ENCODE measurements around the gene LRIT2. TPM values are rescaled to one million over a fixed set of nuclear protein-coding genes. Genes with fewer than 3 reads are reported as not detected.

Gene LRIT2
- total and polyA plus RNA-seq, 4 donors: not detected

GRCh38 chr10:84224411-84225028, 824 bp downstream of the LRIT2 start:
- Histone ChIP-seq H3K27me3 (ENCODE audit: control insufficient read depth in 3 of 3, insufficient read depth in 3 of 3, low read length in 2 of 3) (no peaks in the 10 kb centered on the region), H3K27ac (ENCODE audit: low read depth in 1 of 2, low read length in 1 of 2) (no peak overlapping the region), H3K4me1 (ENCODE audit: control insufficient read depth in 5 of 5, insufficient read depth in 5 of 5, low read length in 5 of 5) (no peaks in the 10 kb centered on the region), H3K36me3 (ENCODE audit: control insufficient read depth in 4 of 4, insufficient read depth in 4 of 4, low read length in 4 of 4) (no peaks in the 10 kb centered on the region), H3K9me3 (ENCODE audit: control insufficient read depth in 4 of 4, insufficient read depth in 3 of 4, low read length in 3 of 4) (no peaks in the 10 kb centered on the region), H3K4me3 (no peak overlapping the region), H3K9ac (ENCODE audit: insufficient read depth in 1 of 2, low read length in 2 of 2) (no peak overlapping the region)
- TF ChIP-seq CTCF (IDR thresholded peaks at IDR 0.05; ENCODE audit: control extremely low read depth, extremely low read depth): no peak
- ATAC-seq (ENCODE audit: insufficient read depth, low FRiP score) (no peak), DNase-seq (peak; percentile 12 to 46 (median 33))
- 52 to 55% methylated on average over 6 of the region's 6 CpGs for WGBS, 2 donors

GRCh38 chr10:84221916-84222315, 3.4 kb downstream of the LRIT2 start:
- 73 to 87% methylated on average over 8 of the region's 8 CpGs for WGBS, 2 donors
- Histone ChIP-seq H3K27ac (ENCODE audit: low read depth in 1 of 2, low read length in 1 of 2) (no peak overlapping the region), H3K9ac (ENCODE audit: insufficient read depth in 1 of 2, low read length in 2 of 2) (no peak overlapping the region), H3K4me1 (ENCODE audit: control insufficient read depth in 5 of 5, insufficient read depth in 5 of 5, low read length in 5 of 5) (no peaks in the 10 kb centered on the region), H3K36me3 (ENCODE audit: control insufficient read depth in 4 of 4, insufficient read depth in 4 of 4, low read length in 4 of 4) (no peaks in the 10 kb centered on the region), H3K27me3 (ENCODE audit: control insufficient read depth in 3 of 3, insufficient read depth in 3 of 3, low read length in 2 of 3) (no peaks in the 10 kb centered on the region), H3K4me3 (no peak overlapping the region), H3K9me3 (ENCODE audit: control insufficient read depth in 4 of 4, insufficient read depth in 3 of 4, low read length in 3 of 4) (peaks cover 0 to 3% (median 0%) of the 10 kb centered on the region in 4 donors)
- TF ChIP-seq CTCF (IDR thresholded peaks at IDR 0.05; ENCODE audit: control extremely low read depth, extremely low read depth): no peak
- ATAC-seq (ENCODE audit: insufficient read depth, low FRiP score) (no peak), DNase-seq (no peak)

GRCh38 chr10:84217746-84218145, 7.6 kb downstream of the LRIT2 start:
- Histone ChIP-seq H3K27me3 (ENCODE audit: control insufficient read depth in 3 of 3, insufficient read depth in 3 of 3, low read length in 2 of 3) (no peaks in the 10 kb centered on the region), H3K9me3 (ENCODE audit: control insufficient read depth in 4 of 4, insufficient read depth in 3 of 4, low read length in 3 of 4) (peaks cover 0 to 3% (median 0%) of the 10 kb centered on the region in 4 donors), H3K9ac (ENCODE audit: insufficient read depth in 1 of 2, low read length in 2 of 2) (no peak overlapping the region), H3K36me3 (ENCODE audit: control insufficient read depth in 4 of 4, insufficient read depth in 4 of 4, low read length in 4 of 4) (no peaks in the 10 kb centered on the region), H3K4me1 (ENCODE audit: control insufficient read depth in 5 of 5, insufficient read depth in 5 of 5, low read length in 5 of 5) (no peaks in the 10 kb centered on the region), H3K27ac (ENCODE audit: low read depth in 1 of 2, low read length in 1 of 2) (no peak overlapping the region), H3K4me3 (no peak overlapping the region)
- 92 to 95% methylated on average over 4 of the region's 4 CpGs for WGBS, 2 donors
- DNase-seq (no peak), ATAC-seq (ENCODE audit: insufficient read depth, low FRiP score) (no peak)
- no peak for TF ChIP-seq CTCF (IDR thresholded peaks at IDR 0.05; ENCODE audit: control extremely low read depth, extremely low read depth)

- DNase-seq (no peak), ATAC-seq (ENCODE audit: insufficient read depth, low FRiP score) (no peak)
- Histone ChIP-seq H3K27ac (ENCODE audit: low read depth in 1 of 2, low read length in 1 of 2) (no peak overlapping the region), H3K27me3 (ENCODE audit: control insufficient read depth in 3 of 3, insufficient read depth in 3 of 3, low read length in 2 of 3) (no peaks in the 10 kb centered on the region), H3K36me3 (ENCODE audit: control insufficient read depth in 4 of 4, insufficient read depth in 4 of 4, low read length in 4 of 4) (no peaks in the 10 kb centered on the region), H3K9ac (ENCODE audit: insufficient read depth in 1 of 2, low read length in 2 of 2) (no peak overlapping the region), H3K4me3 (no peak overlapping the region), H3K9me3 (ENCODE audit: control insufficient read depth in 4 of 4, insufficient read depth in 3 of 4, low read length in 3 of 4) (peaks cover 0 to 3% (median 0%) of the 10 kb centered on the region in 4 donors), H3K4me1 (ENCODE audit: control insufficient read depth in 5 of 5, insufficient read depth in 5 of 5, low read length in 5 of 5) (no peaks in the 10 kb centered on the region)
- 89 to 94% methylated on average over 9 of the region's 9 CpGs for WGBS, 2 donors
- no peak for TF ChIP-seq CTCF (IDR thresholded peaks at IDR 0.05; ENCODE audit: control extremely low read depth, extremely low read depth)
These were observed 8.5 kb downstream of the LRIT2 start for GRCh38 chr10:84216834-84217233.

Data from lung (tissue), 12 donors.